Right renal pelvis (tissue), 4 donors: Measurements from ENCODE around the gene BMP7. TPM values are rescaled to one million over a fixed set of nuclear protein-coding genes. Genes with fewer than 3 reads are reported as not detected.

Experiments
- DNase-seq, 4 donors: peaks; one replicate each; pipeline ENCODE4 v3.0.0-alpha.2; 2013; ENCODE audit warnings: low read depth in 4 of 4, low spot score in 3 of 4, missing footprints in 1 of 4
- polyA plus RNA-seq, 4 donors: library from polyadenylated mRNA; unstranded; fragments of 120-200 nt; gene quantifications; one replicate each; pipeline ENCODE4 v1.2.1, GENCODE V29; 2013; ENCODE audit not compliant: insufficient read length in 4 of 4

The BMP7 gene
- polyA plus RNA-seq, 4 donors = 80.9 to 110 (median 86.5) TPM

DNA sequence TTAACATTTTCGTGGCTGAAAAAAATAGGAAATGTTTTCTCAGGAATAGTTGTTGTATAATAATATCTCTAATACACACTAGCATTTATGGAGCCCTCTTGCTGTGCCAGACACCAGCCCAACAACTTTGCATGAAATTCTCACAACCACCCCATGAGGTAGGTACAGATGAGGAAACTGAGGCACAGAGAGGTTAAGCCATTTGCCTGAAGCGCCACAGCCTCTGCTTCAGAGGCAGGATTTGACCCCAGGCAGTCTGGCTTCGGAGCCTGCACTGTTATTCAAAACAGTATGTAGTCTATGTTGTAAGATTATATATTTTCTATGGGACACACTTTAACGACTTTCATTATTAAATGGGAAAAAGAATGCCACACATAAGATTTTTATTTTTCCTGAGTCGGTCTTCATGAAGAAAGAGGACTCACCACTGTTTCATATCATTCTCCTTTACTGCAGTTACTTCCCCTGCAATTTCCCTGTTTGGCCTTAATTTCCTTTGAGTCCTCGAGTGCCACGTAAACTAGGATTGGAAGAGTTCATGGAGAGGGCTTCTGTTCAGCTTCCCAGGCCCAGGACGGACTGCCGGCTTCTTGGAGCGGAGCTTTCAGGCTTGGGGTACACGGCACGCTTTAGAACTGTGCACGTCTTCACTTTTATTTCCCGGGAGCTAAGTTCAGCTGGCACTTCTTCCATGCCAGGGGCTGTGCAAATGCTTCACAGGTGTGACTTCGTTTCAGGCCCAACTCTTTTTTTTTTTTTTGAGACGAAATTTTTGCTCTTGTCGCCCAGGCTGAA, 128.0 kb downstream of the BMP7 start:
- DNase-seq = no peak

DNA sequence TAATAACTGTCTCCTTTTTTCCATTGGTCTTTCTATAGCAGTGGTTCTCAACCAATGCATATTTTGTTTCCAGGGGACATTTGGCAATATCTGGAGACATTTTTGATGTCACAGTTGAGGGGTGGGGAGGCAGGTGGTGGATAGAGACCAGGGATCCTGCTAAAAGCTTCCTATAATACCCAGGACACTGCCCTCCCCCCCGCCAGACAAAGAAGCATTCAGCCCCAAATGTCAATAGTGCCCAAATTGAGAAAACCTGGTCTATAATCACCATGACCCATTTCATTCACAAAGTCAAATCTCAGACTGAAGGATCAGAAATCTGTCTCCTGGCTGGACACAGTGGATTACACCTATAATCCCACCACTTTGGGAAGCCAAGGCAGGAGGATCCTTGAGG, 128.8 kb downstream of the BMP7 start:
- DNase-seq = no peak

DNA sequence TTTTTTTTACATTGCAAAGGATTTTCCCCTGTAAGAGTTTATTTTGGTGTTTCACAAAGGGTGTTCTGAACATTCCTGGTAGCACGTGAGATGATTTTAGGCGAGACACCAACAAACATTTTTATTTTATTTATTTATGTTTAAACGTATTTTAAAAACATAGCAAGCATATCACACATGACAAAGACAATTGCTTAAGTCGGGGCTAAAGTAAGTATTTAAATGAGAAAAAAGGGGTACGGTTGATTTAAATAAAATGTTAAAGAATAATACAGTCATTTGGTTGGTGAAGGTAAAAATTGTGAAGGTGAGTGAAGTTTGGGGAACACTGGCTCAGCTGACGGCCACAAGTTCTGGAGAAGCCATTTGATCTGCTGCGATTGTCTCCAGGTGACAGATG, 129.7 kb downstream of the BMP7 start:
- no peak for DNase-seq

DNA sequence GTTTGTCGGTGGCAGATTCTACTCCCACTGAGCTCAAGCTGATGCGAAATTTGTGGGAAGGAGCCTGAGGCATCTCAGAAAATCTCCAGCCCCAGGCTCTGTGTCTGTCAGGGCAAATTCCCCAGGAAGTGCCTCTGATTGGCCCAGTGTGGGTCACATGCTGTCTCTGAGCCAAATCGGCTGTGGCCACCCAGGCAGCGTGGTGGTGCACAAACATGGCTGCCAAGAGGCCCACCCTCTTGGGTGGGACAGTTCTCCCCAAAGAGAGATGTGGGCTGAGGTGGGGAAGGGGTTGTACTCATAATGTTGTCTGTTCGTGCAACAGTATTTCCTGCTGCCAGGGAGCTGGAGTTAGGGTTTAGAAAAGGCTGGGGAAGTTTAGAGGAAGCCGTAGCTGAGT, 130.6 kb downstream of the BMP7 start:
- no peak for DNase-seq

DNA sequence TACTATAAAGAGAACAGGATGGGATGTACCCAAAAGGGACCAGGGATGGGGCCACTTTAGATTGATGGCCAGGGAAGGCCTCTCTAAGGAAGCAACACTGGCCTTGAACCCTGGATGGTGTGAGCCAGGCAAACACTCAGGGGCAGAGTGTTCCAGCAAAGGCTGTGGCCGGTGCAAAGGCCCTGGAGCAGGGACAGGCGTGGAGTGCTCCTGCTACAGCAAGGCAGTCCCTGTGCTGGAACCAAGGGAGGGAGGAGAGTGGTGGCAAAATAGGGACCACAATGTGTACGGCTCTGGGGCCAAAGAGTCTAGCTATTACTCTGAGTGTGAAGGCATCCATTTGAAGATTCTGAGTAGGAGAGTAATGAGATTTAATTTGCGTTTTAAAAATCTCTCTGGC, 131.6 kb downstream of the BMP7 start:
- DNase-seq = no peak

DNA sequence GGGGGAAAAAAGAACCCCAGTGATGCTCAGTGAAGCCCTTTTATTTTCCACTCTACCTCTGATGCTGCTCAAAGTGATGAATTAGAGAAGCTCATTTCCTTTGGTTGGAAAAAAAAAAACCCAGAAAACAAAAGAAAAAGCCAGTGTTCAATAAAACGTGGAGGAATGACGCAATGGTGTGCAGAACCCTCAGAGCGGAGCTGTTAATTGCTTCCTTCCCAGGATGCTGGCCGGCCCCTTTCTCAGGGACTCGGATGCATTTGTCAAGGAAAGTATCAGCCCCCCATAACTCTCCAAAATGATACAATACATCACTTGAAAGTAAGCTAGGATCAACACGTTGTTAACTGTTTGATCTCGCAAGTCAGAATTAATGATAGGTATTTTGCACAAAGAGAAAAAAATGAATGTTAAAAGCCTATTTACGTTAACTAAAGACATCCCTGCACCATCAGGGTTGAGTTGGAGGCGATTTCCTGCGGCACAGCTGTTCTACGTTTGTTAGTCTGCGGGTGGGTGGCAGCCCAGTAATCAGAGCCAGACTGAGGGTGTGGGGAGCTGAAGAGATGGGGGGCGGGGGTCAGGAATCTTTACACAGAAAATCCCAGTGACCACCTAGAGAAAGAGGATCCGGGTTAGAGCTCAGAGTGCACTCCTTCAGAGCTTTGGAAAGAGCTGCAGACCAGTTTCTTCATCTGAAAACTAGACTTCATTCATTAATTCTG, 132.4 kb downstream of the BMP7 start:
- peak in 1 of 4 donors; percentile 20 for DNase-seq

DNA sequence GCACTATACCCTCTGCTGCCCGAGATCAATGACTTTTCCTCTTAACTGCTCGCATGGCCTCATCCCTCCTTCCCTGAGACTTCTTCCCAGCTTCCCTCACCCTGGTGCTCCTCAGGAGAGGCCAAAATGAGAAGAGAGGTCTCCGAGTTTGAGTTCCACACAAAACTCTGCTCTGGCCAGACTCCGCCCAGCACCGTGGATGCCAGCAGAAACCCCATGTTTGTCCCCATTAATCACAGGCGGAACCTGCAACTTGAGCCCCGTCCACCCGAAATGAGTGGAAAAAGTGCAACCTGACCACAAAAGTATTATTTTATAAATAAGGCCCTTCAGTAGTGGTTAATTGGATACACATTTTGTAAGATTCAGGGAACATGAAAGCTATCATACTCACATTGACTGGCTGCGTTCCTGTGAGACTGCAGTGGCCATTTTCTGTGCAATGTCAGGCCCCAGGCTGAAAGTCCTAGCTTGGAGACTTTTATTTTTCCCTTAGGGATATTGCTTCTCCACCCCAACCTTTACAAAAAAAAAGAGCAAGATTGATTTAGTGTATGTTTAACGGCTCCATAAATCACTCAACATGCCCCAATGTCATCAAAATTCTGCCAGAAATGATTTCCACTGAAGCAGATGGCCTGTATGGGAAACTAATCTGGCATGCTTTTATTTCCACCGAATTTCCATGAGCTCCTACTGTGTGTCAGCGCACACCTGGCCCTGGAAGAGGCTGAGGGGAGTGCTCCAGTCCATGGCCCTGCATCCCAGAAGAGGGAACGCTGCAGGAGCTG, 134.6 kb downstream of the BMP7 start:
- DNase-seq = no peak

DNA sequence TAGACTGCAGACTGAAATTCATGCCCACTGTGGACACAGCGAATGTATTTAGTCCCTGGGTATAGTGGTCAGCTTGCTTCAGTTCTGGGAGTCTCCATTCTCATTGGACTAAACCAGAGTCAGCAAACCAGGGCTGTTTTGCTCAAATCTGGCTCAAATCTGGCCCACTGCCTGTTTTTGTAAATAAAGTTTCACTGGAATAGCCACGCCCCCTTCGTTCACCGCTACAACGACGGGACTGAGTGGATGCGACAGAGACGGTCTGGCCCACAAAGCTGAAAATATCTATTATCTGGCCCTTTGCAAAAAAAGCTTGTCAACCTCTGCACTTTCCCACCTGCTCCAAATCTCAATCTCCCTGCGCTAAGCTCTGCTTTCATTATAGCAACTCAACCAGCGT, 135.4 kb downstream of the BMP7 start:
- DNase-seq = no peak

DNA sequence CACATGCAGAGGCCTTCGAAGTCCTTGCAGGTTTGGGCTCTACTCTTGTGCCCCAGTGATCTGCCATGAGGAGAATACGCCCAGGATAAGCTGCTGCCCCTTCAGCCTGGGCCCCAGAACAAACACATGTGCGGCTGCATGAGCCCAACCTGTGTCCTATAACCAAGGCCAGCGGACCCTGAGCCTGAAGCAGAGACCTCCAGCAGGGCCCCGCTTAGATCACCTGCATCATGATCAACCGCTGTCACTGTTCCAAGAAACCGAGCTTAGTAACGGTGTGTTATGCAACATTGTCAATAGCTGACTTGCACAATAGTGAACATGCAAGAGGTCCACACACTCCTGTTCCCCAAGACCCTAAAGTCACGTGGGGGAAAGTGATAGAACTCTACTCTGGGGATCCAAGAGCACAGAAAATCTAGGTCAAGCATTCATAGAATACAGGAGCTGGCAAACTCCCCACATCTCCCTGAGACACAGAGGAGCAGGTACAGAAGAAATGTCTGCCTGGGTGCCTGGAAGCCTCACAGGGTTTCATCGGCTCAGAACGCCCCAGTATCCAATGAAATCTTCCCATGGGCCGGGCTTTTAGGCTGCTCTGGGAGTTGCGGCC, 136.2 kb downstream of the BMP7 start:
- no peak for DNase-seq

DNA sequence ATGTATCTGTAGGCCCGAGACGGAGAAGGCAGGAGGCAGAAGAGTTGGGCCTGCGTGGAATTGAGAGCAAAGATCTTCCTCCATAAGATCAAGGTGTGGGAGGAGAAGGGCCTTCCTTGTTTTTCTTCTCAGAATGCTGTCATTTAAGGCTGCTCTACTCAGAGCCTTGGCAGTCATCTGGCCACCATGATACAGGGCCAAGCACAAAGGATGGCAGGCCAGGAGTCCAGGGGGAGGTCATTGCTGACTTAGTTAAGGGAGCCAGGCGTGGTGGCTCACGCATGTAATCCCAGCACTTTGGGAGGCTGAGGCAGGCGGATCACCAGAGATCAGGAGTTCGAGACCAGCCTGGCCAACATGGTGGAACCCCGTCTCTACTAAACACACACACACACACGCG, 137.1 kb downstream of the BMP7 start:
- DNase-seq = no peak

DNA sequence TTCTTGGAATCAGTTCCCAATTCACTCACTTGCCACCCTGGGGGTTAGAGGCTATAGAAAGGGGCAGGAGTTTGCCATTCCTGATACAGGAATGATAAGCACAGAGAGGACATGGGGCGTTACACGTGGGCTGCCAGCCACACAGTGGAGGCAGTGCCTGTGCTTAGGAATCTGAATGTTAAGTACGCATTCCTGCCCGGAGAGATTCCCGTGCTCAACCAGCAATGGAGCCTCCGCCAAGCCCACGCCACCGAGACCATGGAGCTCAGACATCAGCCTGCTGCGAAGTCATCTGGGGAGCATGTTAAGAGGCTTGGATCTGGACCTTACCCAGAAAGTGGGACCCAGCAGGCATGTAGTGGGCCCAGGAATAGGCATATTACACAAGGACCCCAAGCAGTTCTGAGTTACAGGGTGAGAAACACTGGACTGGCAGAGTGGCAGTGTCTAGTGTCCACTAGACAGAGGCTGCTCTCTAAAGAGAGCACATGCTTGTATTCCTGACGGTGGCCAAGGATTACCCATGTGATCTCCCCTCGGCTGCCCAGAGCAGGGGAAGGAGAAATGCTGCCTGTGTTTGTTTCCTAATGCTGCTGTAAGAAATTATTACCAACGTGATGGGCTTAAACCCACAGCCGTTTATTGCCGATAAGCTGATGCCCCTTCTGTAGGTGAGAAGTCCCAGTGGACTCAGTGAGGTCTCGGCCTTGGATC, 138.2 kb downstream of the BMP7 start:
- no peak for DNase-seq

DNA sequence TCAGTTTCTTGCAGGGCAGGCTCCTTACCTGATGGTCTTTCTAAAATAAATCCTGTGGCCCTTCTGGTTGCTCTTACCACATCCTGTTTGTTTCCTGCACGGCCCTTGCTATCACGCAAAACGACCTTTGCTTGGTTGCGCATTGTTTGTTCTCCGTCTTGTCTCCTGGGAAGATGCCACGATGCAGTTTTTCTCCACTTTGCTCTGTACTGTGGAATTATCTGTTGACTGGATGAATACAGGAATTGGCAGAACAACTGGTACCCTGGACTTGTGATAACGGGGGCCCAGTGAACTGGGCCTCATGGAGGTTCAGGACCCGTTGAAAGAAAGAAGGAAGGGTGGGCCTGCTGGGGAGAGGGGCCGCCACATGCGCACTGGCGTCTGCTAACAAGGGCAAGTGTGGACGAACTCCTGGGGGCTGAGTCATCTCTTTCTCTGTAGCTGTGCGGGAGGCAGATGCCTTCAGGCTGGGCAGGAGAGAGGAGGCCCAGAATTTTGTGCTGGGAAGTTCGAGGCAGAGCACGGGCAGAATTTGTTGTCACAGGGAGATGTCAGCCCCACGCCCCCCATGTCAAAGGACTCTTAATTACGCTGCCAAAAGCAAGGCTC, 139.9 kb downstream of the BMP7 start:
- no peak for DNase-seq

DNA sequence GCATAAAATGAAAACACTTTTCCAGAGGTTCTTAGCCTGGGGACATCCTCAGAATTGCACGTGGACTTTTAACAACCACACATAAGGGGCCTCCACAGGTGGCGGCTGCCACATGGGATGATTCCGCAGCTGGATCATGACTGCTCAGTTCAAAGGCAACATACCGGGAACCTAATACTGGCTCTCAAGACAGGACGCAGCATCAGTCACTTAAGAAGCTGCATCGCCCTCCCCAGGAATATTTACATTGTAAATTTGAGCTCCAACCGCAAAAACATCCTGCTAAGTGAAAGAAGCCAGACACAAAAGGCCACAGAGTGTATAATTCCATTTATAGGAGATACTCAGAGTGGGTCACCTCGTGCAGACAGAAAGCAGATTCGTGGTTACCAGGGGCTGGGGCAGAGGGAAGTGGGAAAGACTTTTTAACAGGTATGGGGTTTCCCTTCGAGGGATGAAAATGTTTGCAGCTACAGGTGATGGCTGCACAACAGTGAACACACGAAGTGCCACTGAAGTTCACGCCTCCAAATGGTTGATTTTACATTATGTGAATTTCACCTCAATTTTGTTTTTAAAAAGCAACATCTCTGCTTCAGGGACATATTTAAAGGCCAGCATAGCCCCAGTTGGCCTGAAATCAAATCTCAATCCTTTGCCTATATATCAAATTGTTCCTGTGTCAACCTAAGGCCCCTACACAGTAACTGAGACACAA, 141.5 kb downstream of the BMP7 start:
- DNase-seq = no peak

DNA sequence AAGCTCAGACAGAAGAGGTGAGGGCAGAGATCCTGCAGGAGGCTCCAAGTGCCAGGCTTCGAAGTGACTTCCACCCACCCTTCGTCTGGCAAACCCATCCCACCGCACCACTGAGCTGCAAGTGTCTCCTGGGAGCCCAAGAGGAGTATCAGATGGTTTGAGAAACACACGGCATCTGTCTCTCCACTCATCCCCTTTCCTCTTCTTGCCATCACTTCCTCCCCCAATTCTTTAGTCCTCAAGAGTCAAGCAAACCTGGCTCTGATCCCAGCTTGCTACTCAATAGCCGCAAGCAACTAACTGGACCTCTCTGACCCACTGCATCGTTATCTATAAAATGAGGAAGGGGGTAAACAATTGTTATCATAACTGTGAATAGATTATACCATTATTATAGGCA, 142.1 kb downstream of the BMP7 start:
- no peak for DNase-seq

DNA sequence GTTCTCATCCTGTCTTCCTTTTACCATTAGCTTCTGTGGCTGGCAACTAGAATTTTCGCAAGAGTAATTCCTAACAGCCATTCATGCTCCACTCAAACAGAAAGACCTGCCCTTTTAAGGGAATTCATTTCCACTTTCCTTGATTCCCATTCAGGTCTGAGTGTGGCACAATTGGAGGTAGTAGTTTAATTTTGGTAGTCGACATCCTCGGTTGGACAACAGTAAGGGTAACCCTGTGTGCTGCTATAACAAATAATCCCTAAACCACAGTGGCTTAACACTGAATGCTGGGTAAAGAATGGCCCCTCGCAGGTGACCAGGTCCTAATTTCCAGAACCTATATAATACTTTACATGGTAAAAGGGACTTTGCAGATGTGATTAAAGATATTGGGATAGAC, 142.9 kb downstream of the BMP7 start:
- DNase-seq = no peak

DNA sequence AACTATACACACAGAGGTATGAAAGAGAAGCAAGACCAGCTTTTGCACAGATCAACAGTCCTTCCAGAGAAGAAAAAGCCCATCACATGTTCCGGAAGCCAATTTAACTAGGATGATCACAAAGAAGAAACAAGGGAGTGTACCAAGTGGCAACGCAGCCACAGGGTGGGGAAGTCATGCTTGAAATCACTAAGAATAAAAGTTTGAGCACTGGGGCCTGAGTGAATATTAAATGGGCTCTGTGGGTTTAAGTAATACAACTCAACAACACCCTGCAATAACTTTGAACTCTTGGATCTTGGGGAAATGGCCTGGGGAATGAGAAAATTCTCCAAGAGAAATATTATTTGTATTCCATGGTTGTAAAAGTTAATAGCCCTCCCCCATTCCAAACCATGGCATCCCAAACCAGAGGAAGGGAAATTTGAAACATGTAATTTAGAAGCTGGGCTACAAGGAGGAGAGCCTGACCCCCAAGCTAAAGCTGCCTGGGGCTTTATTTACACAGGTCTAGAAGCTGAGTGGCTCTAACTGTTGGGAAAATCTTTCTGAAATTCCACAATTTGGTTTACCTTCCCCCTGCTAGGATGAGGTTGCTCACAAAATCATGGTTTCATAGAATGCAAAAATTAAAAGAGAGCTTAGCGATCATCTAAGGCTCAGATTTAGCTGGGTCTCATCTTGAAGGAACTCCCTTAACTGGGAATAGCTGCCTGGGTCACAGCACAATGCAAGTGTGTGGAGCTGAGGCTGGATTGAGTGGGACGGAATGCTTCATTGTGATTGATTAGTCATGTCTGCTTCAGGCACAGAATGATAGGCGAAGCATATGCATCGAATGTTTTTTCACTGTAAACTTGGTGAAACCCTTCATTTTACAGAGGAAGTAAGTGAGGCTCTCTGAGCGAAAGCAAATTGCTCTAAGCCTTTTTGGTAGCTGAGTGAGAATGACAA, 143.6 kb downstream of the BMP7 start:
- DNase-seq = no peak

DNA sequence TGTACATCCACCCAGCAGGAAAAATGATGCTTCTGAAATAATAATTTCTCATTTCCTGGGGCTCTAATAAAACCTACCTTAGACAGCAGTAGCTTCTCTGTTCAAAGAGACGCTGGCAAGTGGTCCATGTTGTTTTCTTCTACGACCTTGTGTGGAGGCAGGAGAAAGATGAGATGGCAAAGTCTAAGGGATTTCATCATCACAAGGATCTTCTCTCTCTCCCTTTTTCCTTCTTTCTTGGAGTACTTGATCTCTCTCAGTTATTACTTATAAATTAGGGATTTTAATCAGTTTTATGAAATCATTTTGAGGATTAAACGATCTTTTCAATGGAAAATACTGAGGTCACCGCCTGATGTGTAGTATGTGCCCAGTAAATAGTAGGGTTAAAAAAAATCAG, 147.5 kb downstream of the BMP7 start:
- no peak for DNase-seq
